Ammon's horn (tissue), 1 donor: ENCODE data around the gene RNF223.
"Not testable (repeated sequence)": the region's sequence is repeated elsewhere in the genome, so short reads cannot be mapped to it uniquely, and the experiment has no call there.

Experiments used
- DNase-seq: peaks from one replicate; pipeline ENCODE4 v3.0.0-alpha.2; 2016; ENCODE audit warnings: low spot score

RNF223 gene

GRCh38 chr1:1087351-1088028, 13.4 kb upstream of the RNF223 start:
- no peak for DNase-seq

GRCh38 chr1:1086911-1087341, 12.8 kb upstream of the RNF223 start:
- no peak for DNase-seq

- no peak for DNase-seq
Measured at GRCh38 chr1:1085911-1086841, 12.1 kb upstream of the RNF223 start.

DNA sequence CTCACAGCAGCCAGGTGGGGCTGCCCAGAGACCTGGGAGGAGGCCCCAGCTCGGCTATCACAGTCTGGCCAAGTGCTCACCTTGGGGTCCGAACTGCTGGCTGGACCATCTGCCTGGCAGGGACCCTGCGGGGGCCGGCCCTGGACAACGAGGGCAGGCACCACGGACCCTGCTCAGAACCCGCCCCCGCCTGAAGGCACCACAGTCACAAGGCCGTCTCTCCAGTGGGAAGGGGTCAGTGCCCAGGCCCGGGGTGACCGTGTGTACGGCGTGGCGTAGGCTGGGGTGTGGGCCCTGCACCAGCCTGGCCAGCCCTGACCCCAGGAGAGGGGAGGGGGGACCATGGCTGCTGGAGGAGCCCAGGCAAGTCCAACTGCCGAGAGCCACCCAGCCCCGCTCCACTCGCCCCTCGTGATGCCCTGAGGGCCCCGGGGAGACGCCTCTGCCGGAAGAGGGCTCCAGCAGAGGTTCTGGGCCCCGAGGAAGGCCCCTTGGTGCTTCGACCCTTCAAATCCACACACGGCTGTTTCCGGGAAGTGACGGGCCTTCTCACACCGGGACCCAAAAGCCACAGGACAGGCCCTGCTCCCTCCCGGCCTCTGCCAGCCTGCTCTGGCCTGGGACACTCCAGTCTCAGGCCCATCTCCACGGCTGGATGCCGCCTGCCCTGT, 11.2 kb upstream of the RNF223 start:
- DNase-seq = no peak

GRCh38 chr1:1084372-1085170, 10.5 kb upstream of the RNF223 start:
- no peak for DNase-seq

GRCh38 chr1:1083416-1084371, 9.6 kb upstream of the RNF223 start:
- DNase-seq = no peak

- DNase-seq = no peak
Measured at GRCh38 chr1:1082776-1083415, 8.8 kb upstream of the RNF223 start.

DNA sequence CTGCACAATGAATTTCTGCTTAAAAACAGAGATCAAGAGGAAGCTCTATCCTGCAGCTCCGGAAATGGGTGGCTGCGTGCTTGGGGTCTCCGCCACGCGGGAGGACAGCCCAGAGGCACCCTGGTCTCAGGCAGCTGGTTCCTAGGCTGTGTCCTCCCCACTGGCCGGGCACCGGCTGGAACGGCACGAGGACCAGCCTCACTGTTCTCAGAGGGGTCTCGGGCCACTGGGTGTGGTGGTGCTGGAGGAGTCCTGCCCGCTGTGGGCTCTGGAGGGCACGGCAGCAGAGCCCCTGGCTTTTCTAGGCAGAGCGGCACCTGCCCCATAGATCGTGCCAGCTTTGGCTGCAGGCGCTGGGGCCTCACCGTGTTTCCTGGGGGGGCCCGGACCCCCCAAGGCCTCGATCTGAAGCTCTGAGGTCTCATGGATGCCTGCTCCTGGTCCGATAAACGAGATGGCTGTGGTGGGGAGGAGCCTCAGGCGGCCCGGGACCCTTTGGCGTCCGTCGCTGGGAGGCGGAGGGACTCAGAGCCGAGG, 8.2 kb upstream of the RNF223 start:
- no peak for DNase-seq

- no peak for DNase-seq
Measured at GRCh38 chr1:1081311-1082238, 7.5 kb upstream of the RNF223 start.

DNA sequence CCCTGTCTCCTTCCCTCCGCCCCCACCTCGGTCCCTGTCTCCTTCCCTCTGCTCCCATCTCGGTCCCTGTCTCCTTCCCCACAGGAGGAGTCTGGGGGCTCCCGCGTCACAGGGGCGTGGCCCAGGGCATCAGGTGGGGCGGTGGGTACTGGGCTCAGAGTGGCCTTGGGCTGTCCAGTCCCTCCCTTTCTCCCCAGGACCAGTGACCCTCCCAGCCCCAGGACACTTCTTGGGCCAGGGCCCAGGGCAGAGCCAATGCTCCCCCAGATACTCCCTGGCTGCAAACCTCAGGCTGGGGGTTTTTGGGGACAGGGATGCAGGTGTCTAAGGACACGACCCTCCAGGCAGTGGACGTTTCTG, 6.8 kb upstream of the RNF223 start:
- no peak for DNase-seq

DNA sequence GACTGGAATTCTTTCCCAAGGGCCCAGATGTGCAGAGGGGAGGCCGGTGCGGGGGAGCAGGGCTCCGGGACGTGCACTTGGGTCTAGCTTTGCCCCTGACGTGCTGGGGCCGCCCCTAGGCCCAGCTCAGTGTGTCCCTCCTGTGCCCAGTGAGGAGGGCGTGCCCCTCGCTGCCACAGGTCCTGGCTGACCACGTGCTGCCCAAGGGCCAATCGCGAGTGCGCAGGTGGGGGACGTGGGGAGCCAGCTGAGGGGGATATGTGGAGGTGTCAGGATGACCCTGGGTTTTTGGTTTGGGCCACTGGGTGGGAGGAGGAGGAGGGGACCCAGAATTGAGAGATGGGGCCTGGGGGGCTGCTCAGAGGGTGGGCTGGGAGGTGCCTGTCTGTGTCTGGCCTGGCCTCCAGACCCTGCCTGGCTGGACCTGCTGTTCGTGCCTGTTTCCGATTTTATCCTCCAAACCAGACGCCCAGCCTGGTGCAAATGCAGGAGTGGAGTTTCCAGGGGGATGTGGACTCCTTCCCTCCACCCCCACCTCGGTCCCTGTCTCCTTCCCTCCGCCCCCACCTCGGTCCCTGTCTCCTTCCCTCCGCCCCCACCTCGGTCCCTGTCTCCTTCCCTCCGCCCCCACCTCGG, 6.1 kb upstream of the RNF223 start:
- DNase-seq = peak; percentile 36

GRCh38 chr1:1079408-1080121, 5.5 kb upstream of the RNF223 start:
- no peak for DNase-seq

- DNase-seq = not testable (repeated sequence)
Measured at GRCh38 chr1:1077396-1077795, 3.3 kb upstream of the RNF223 start.

DNA sequence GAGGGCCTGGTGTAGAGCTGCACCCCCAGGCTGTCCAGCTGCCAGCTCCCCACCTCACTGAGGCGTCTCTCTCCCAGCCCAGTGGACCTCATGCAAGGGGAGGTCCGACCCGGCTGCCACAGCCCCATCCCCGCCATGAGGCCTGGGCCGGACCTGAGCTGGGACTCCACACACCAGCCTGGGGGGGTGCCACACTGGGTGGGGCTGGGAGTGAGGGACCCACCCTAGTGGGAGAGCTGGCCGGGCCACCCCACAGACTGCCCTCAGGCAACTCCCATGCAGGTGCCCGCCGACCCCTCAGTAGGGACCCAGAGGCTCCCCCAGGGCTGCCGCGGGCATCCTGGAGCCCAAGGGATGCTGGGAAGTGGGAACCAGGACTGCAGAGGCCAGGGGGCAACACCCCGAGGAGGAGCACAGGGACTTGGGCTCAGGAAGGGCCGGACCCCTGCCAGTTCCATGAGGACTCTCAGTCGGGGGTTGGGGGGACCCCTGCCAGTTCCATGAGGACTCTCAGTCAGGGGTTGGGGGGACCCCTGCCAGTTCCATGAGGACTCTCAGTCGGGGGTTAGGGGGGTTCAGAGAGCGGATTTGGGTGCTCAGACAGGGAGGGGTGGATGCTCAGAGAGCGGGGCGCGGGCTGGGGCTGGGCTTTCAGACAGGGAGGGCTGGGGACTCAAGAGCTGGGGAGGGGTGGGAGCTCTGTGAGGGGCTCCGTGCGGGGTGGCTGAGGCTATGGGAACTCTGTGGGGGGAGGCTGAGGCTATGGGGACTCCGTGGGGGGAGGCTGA, 1.2 kb upstream of the RNF223 start:
- no peak for DNase-seq

GRCh38 chr1:1074631-1075147, 583 bp upstream of the RNF223 start:
- DNase-seq = no peak

DNA sequence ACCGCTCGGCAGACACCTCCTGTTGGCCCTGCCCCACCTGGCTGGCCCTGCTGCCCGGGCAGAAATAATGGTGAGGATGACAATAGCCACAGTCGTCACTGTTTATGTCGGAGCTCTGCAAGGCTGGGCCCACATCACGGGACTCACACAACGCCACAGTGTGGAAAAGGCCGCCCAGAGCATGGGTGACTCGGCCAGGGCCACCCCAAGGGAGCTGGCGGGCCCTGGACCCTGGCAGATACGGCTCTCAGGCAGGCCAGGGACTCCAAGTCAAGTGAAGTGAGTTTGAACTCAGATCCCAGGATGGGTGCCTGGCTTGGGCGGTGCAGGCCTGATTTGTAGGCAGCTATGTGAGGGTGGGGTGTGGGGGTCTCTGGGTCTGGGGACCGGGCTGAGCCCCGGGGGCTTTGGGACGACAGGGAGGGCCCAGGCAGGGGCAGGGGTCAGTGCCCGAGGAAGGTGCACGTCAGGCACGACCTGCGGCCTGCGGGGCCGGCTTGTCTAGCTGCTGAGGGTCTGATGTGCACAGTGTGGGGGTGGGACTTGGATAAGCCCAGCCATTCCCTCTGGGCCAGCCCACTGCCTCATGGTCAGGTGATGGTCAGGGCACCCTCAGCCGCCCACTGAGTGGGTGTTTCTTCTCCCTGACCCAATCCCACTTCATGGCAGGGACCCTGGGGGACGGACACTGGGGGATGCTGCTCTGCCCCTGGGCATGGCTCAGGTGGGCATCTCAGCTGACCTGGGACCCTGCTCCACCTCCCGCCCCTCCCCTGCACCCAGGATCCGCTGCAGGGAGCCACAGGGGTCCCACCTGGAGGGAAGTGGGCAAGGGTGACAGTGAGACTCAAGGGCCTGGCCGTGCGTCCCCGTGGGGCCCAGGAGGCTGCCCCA, 1.0 kb downstream of the RNF223 start:
- DNase-seq = no peak
